T-helper 2 cell treated with Interferon-gamma antibody and Interleukin-4, amounts not matched to agents 100 ng/mL and 5 ng/mL, for 36 hours (primary cell): Measurements from ENCODE around the gene B3GNT5. TPM values are rescaled to one million over a fixed set of nuclear protein-coding genes. Genes with fewer than 3 reads are reported as not detected.

Experiments used
- intact Hi-C: fragments of 100-400 bp; cut with micrococcal nuclease; formaldehyde crosslinking; loops from one replicate; pipeline ENCODE4 v1.15.1; 2023
- total RNA-seq: library from RNA; stranded (reverse); gene quantifications from 2 replicates; pipeline ENCODE4 v1.2.3, GENCODE V29; 2022

Gene B3GNT5
- total RNA-seq, result 2.8 and 3.3 TPM in 2 replicates

GRCh38 chr3:183252973-183253527, at the start of gene B3GNT5:
Gene B3GNT5, plus strand, starts transcription at chr3:183253253. Its CDS starts 16,546 bp downstream, at chr3:183269799.
- intact Hi-C loops, result loop anchor here (5.0 kb wide), 2 partner anchors 71 to 129 kb away; no protein-coding TSS in a partner anchor

- intact Hi-C loops, result no loop called here
Observed at GRCh38 chr3:183203670-183204069, 49.4 kb upstream of the B3GNT5 start.

- intact Hi-C loops, result no loop called here
Observed at GRCh38 chr3:183208260-183208659, 44.8 kb upstream of the B3GNT5 start.

- intact Hi-C loops, result no loop called here
Observed at GRCh38 chr3:183208800-183209199, 44.3 kb upstream of the B3GNT5 start.

GRCh38 chr3:183210341-183210740, 42.7 kb upstream of the B3GNT5 start:
- intact Hi-C loops, result no loop called here

GRCh38 chr3:183210862-183211341, 42.2 kb upstream of the B3GNT5 start:
- intact Hi-C loops, result no loop called here

- intact Hi-C loops, result no loop called here
Observed at GRCh38 chr3:183211352-183211751, 41.7 kb upstream of the B3GNT5 start.

- intact Hi-C loops, result no loop called here
Observed at GRCh38 chr3:183212096-183212495, 41.0 kb upstream of the B3GNT5 start.

- intact Hi-C loops, result no loop called here
Observed at GRCh38 chr3:183212565-183212964, 40.5 kb upstream of the B3GNT5 start.

- intact Hi-C loops, result no loop called here
Observed at GRCh38 chr3:183213415-183214276, 39.4 kb upstream of the B3GNT5 start.

- intact Hi-C loops, result no loop called here
Observed at GRCh38 chr3:183214277-183214612, 38.8 kb upstream of the B3GNT5 start.

- intact Hi-C loops, result no loop called here
Observed at GRCh38 chr3:183215591-183216202, 37.4 kb upstream of the B3GNT5 start.

GRCh38 chr3:183217548-183218332, 35.3 kb upstream of the B3GNT5 start:
- intact Hi-C loops, result no loop called here

GRCh38 chr3:183218826-183219225, 34.2 kb upstream of the B3GNT5 start:
- intact Hi-C loops, result no loop called here

- intact Hi-C loops, result loop anchor here (5.0 kb wide), 1 partner anchor 36 kb away; no protein-coding TSS in a partner anchor
Observed at GRCh38 chr3:183220828-183221227, 32.2 kb upstream of the B3GNT5 start.

- intact Hi-C loops, result loop anchor here (5.0 kb wide), 1 partner anchor 35 kb away; no protein-coding TSS in a partner anchor
Observed at GRCh38 chr3:183222631-183223235, 30.3 kb upstream of the B3GNT5 start.

GRCh38 chr3:183224180-183224970, 28.7 kb upstream of the B3GNT5 start:
- intact Hi-C loops, result loop anchor here (5.0 kb wide), 1 partner anchor 33 kb away; no protein-coding TSS in a partner anchor

GRCh38 chr3:183226333-183226890, 26.6 kb upstream of the B3GNT5 start:
- intact Hi-C loops, result no loop called here

GRCh38 chr3:183227586-183227985, 25.5 kb upstream of the B3GNT5 start:
- intact Hi-C loops, result no loop called here

GRCh38 chr3:183229178-183229577, 23.9 kb upstream of the B3GNT5 start:
- intact Hi-C loops, result no loop called here
